GM21360 (cell line): Measurements from ENCODE around the gene ITGA3.

Source experiments
- ATAC-seq: cut with Tn5 transposase; IDR thresholded peaks from one replicate; pipeline ENCODE4 v1.9.1; 2021; ENCODE audit warnings: mild to moderate bottlenecking, moderate library complexity; ENCODE audit not compliant: unreplicated experiment

ITGA3 gene

DNA sequence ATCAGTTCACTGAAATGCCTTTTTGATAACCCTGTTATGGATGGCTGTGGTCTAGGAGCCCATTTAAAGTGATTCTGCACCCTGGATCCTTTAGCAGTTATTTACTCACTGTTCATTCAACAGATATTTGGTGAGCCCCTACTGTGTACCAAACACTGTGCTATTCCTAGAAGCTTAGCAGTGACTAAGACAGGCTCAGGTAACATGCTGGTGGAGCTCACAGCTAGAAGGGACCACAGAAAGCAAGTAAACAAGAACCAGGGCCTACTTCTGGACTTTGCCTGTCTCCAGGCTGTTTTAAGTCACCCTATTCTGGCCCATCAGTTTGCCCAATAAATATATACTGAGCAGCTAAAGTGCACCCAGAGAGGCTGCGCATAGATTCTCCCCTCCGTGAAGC, 11.1 kb downstream of the ITGA3 start:
- ATAC-seq: no peak

DNA sequence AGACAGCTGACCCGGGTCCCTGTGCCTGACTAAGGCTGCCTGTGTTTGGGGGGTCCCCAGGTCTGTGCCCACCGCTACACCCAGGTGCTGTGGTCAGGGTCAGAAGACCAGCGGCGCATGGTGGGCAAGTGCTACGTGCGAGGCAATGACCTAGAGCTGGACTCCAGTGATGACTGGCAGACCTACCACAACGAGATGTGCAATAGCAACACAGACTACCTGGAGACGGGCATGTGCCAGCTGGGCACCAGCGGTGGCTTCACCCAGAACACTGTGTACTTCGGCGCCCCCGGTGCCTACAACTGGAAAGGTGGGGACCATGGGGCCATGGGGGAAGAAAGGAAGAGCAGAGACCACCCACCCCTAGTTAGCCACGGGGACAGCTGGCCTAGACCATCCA, 12.1 kb downstream of the ITGA3 start:
- ATAC-seq: no peak

DNA sequence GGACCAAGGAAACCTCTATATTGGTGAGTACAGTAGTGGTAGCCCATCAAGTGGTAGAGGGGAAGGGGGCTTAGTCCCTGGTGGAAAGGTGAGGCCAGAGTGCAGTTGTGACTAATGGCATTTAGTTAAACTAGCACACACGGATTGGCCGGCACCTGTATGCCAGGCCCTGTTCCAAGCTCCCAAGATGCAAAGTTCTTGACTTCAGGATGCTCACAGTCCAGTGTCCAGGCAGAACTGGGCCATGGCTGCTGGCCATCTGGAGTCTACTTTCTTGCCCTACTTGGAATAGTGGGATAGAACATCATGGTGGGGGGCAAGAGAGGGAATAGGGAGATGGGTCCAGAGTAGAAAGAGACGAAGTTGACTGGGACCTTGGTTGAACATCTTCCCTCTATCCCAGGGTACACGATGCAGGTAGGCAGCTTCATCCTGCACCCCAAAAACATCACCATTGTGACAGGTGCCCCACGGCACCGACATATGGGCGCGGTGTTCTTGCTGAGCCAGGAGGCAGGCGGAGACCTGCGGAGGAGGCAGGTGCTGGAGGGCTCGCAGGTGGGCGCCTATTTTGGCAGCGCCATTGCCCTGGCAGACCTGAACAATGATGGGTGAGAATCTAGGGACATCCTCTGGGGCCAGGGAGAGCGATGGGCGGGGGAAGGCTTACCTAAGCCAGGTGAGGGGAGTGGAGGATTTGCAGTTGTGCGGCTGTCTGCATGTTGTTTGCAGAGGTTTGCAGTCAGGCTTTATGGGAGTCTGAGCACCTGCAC, 15.2 kb downstream of the ITGA3 start:
- ATAC-seq: no peak

- no peak for ATAC-seq
These were observed 15.8 kb downstream of the ITGA3 start for GRCh38 chr17:50071692-50072091.

GRCh38 chr17:50072130-50072529, 16.2 kb downstream of the ITGA3 start:
- ATAC-seq: no peak

- ATAC-seq: no peak
These were observed 17.0 kb downstream of the ITGA3 start for GRCh38 chr17:50072925-50073324.

DNA sequence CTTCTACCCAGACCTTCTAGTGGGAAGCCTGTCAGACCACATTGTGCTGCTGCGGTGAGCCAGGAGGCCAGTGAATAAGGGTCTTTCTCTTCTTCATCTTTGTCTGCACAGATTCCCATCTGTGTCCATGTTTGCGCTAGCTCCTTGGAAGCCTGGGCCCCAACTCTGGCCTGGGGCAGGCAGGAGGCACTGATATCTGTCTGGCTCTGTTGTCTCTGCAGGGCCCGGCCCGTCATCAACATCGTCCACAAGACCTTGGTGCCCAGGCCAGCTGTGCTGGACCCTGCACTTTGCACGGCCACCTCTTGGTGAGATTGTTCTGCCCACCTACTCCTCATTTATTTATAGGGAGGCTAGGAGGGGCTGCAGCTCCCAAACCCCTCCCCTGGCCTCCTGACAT, 18.3 kb downstream of the ITGA3 start:
- ATAC-seq: no peak

- ATAC-seq: no peak
These were observed 19.6 kb downstream of the ITGA3 start for GRCh38 chr17:50075446-50076032.

DNA sequence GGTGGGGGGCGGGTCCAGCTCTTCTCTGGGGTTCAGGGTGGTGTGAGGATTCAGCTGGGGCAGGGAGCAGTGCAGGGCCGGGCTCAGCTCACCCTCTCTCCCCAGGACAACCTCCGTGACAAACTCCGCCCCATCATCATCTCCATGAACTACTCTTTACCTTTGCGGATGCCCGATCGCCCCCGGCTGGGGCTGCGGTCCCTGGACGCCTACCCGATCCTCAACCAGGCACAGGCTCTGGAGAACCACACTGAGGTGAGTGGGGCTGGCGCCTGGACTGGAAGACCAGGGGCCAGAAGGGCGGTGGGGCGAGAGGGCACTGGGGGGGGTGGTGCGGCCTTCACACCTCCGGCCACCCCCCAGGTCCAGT, 20.3 kb downstream of the ITGA3 start:
- no peak for ATAC-seq

DNA sequence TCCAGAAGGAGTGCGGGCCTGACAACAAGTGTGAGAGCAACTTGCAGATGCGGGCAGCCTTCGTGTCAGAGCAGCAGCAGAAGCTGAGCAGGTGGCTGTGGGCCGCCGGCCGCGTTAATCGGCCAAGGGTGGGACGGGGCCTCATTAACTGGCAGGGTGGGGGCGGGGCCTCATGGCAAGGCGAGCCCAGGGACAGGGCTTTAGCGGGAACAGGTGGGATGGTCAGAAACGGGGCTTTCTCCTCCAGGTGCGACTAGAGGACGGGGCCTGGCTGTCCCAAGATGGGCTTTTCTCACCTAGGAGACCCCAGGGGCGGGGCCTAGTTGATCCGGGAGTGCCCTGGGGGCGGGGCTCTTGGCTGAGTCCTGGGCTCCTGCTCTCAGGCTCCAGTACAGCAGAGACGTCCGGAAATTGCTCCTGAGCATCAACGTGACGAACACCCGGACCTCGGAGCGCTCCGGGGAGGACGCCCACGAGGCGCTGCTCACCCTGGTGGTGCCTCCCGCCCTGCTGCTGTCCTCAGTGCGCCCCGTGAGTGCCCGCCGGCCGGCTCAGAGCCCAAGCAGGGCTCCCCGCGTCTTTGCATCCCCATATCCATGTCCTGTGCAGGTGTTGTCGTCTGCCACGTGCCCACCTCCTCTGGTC, 20.8 kb downstream of the ITGA3 start:
- no peak for ATAC-seq

DNA sequence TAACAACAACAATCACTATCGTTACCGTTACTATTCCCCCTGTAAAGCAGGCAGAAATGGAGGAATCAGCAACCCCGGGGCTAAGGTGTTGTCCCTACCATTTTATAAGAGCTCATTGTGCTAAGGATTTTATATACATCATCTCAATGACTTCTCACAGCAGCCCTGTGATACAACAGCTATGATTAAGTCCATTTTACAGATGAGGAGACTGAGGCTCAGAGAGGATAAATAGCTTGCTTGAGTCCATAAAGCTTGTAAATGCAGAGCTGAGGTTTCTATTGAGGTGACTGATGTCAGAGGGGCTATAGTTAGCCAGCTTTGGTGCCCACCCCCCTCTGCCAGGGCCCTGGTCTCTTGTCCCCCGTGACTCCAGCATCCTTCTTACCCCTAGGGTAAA, 22.5 kb downstream of the ITGA3 start:
- no peak for ATAC-seq

DNA sequence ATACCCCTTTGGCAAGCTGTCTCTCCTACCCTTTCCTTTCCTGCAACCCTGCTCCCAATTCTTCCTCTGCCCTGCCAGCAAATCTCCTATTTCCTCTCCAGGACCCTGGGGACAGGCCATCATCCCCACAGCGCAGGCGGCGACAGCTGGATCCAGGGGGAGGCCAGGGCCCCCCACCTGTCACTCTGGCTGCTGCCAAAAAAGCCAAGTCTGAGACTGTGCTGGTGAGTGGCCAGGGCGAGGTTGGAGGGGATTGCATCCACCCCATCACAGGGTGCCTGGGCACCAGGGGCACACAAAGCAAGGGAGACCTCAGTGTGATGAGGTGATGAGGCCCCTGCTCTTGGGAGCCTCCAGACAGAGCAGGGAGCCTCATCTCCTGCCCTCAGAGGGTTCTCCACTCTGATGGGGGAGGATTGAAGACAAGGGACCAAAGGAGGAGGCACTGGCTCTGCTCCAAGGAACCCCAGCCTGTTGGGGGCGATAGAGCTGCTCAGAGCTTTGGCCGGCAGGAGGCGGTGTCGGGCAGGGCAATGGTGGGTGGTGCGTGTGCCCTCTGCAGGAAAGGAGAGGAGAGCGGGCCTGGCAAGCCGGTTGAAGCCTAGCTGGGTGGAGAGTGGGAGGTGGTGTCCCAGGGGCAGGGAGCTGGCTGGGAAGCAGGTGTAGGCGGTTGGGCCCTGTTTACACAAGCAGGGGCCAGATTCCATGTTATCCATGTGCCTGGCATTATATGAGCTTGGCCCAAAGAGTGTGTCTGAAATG, 23.6 kb downstream of the ITGA3 start:
- no peak for ATAC-seq

- no peak for ATAC-seq
These were observed 24.2 kb downstream of the ITGA3 start for GRCh38 chr17:50080096-50080480.

DNA sequence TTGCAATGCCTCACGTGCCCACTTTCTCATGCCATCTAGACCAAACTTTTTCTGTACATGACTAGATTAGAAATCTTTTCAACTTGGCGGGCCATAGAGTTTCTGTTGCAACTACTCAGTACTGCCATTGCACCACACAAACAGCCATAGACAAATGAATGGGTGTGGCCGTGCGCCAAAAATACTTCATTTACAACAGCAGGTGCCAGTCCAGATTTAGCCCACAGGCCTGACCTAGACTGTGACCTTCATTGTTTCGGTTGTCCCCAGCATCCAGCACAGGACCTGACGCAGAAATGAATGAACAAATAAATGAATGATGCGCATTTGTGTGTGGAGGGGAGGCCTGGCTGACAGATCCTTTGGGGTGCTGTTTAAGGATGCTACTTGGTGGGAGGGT, 24.9 kb downstream of the ITGA3 start:
- no peak for ATAC-seq

- ATAC-seq: no peak
These were observed 25.8 kb downstream of the ITGA3 start for GRCh38 chr17:50081757-50082156.

GRCh38 chr17:50087246-50087911, 31.5 kb downstream of the ITGA3 start:
- no peak for ATAC-seq

DNA sequence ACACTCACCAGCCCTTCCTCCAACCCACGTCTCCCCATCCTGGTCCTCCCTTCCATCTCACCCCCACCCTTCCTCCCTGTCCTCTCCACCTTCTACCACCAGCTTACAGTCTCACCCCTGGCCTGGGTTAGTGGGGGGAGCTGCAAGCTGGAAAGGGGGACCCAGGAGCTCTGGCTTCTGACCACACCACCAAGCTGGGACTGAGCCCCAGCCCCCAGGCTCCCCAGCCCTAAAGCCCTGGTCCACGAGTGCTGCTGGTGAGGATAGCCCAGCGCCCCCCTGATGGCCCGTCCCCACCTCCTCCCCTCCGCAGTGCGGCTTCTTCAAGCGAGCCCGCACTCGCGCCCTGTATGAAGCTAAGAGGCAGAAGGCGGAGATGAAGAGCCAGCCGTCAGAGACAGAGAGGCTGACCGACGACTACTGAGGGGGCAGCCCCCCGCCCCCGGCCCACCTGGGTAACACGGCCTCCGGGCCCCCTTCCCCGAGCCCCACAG, 32.0 kb downstream of the ITGA3 start:
- ATAC-seq: no peak

- ATAC-seq: no peak
These were observed 33.3 kb downstream of the ITGA3 start for GRCh38 chr17:50088952-50089825.

GRCh38 chr17:50090071-50090470, 34.2 kb downstream of the ITGA3 start:
- ATAC-seq: no peak
